NCI-H1436 (cell line): ENCODE results near the gene ACIN1.

Experiments
- DNase-seq: peaks from one replicate; lab custom pipeline; 2025; lab: John Stamatoyannopoulos, UW

The ACIN1 gene

DNA sequence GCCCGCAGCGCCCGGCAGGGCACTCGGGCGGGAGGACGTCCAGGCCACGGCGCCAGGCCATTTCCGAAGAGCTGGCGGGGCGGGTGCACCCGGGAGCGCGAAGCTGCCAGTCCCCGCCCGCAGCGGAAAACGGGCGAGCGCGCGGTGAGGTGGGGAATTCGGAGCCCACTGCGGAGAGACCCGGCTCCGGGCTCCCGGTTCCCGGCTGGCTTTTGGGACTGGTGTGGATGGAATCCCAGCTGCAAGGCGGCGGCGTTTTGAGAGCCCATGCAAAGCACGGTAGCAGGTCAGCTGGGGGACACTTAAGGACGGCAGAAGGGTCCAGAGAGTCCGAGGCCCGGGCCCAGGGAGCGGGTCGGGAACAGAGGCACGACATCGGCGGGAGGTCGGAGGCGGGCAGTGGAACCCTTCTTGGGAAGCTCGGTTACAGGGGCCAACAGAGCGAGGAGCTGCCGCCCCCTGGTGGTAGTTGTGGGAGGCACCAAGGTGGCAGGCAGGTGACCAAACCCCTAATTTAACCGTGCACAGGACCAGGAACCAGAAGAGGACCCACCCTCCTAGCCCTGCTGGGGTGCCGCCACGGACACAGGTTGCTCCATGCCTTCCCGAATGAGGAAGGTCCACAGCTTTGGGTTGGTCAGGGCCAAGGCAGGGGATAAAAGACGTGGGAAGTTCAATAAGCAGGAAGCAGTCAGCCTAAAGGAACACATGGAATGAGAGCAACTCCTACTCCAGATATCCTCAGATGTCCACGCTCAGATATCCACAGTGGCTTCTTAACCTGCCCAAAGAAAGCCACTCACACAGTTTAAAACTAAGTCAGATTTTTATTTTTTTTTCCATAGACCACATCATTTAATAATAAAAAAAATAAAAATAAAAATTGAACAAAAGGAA is 36.9 kb downstream of the ACIN1 start:
- DNase-seq = no peak

DNA sequence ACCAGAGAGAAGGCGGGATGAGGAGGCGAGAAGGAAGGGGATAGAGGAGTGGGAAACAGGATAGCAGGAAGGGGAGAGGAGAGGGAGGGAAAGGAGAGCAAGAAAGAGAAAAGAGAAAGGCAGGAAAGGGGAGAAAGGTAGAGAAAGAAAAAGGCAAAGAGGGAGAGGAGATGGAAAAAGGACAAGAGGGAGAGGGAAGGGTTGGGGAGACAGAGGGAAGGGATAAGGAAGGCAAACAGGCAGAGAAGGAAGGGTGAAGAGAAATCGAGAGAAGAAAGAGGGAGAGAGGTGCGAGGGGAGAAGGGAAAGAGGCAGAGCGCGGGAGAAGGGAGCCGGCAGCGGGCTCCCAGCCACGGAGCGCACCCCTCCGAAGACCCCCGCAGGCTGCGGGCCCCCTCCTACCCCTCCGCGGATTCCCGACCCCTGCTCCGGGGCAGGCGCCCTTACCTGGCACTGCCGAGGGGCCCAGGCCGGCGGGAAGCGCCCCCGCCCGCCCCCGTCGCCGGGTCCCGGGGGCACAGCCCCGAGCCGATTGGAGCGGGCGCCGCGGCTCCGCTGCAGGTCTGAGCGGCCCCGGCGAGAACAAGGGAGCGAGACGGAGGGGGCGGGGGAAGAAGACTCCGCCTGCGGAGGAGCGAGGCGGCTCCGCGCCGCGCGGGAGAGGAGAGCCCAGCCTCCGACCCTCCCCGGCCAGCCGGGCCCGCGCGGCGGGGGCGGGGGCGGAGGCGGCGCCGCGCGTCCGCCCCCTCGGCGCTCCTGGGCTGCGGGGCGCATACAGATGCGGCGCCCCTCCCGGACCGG is 37.8 kb downstream of the ACIN1 start, which contains the start of gene CDH24:
Gene CDH24 (minus strand): TSS at position 565 of the 801 bp plus-strand sequence. CDS start 1,787 bp downstream, outside the sequence.
- DNase-seq = no peak

GRCh38 chr14:23056145-23056955 is 38.6 kb downstream of the ACIN1 start:
- DNase-seq = no peak

DNA sequence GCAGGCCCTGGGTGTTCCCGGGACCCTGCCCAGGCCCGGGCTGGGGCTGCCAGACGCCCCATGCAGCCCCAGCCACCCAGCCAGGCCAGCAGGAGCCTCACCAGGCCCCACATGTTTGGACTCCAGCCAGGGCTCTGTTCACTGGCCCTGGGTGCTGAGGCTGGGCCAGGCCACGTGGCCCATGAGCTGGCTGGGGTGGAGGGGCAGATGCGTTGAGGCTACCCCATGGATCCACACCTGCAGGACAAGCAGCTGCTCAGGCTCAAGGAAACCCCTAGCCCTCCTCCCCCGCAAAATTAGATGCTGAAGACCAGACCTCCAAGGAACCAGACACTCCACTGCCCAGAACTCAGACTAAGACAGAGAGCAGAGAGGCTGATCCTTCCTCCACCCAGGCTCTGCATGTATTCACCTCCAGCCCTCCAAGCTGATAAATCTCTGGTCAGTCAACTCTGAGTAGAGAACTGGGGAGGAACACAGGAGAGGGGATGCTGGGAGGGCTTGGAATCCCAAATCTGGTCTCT is 39.3 kb downstream of the ACIN1 start:
- DNase-seq = no peak

GRCh38 chr14:23055147-23055550 is 39.8 kb downstream of the ACIN1 start:
- no peak for DNase-seq

GRCh38 chr14:23054000-23054811 is 40.7 kb downstream of the ACIN1 start:
- DNase-seq = no peak

DNA sequence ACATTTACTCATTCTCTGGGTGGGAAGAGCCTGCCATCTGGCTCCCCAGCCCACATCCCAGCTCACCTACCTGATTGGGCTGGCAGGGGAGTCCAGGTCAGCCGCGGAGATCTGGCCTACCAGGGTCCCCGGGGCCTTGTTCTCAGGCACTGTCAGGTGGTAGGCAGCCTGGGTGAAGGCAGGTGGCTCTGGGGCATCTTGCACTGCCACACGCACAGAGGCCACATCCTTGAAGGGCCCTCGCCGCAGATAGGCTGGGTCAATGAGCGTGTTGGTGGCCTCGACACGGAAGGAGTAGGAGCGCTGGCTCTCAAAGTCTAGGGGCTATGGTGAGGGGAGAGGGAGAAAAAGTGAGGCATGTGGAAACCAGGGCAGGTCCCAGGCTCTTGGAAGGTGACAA is 41.5 kb downstream of the ACIN1 start:
- DNase-seq = no peak

DNA sequence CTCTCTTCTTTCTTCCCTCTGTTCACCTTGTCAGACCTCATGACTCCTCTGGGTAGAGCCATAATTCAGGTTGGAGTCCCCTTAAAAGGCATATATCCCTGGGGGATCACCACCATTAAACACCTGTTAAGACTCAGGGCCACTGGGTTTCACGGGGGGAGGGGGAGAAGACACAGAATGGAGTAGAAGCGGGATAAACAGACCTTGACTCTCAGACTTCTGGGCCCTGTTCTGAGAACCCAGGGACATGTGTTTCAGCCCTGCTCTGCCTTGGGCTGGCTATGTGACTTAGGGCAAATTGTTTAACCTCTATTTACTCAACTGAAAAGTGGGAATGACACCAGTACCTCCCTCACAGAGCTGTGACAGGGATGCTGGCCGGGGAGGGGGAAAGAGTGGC is 42.3 kb downstream of the ACIN1 start:
- no peak for DNase-seq

- DNase-seq = no peak
These were observed 42.7 kb downstream of the ACIN1 start for GRCh38 chr14:23052182-23052623.

- DNase-seq = no peak
These were observed 43.5 kb downstream of the ACIN1 start for GRCh38 chr14:23051141-23052057.

DNA sequence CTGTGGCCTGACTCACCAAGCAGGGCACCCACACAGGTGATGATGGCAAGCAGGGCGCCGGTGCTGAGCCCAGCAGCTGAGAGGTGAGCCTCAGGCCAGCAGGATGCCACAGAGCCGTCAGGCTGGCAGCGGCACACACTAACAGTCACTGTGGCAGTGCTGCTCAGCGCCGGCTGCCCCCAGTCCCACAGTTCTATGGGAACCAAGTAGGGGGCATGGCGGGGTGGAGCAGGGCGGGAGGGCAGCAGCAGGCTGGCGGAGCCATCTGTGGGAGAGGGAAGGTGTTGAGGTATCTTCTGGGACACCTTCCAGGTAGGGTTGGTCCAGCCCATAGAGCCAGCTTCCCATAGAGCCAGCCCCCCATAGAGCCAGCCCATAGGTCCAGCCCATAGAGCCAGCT is 45.9 kb downstream of the ACIN1 start:
- DNase-seq = no peak

- DNase-seq = no peak
These were observed 46.9 kb downstream of the ACIN1 start for GRCh38 chr14:23047751-23048693.

GRCh38 chr14:23047034-23047634 is 47.8 kb downstream of the ACIN1 start:
- DNase-seq = no peak

GRCh38 chr14:23045419-23046357 is 49.2 kb downstream of the ACIN1 start:
- no peak for DNase-seq

DNA sequence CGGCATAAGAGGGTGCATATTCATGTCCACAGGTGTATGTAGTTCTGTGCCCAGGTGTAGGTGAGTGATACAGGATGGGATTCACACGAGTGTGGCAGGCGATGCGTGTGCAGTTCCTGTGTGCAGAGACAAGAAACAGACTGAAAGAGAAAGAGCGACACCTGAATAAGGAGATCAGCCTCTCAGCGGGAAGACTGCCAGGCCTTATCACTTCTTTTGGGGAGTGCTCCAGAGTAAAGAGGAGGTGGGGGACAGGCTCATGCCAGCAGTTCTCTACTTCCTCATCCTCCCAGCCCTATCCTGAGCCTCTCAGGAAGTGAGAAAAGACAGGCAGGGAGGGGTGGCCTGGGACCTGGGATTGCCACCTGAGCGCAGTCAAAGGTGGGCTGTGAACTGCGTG is 50.1 kb downstream of the ACIN1 start:
- no peak for DNase-seq

- no peak for DNase-seq
These were observed 51.2 kb downstream of the ACIN1 start for GRCh38 chr14:23043754-23044153.

DNA sequence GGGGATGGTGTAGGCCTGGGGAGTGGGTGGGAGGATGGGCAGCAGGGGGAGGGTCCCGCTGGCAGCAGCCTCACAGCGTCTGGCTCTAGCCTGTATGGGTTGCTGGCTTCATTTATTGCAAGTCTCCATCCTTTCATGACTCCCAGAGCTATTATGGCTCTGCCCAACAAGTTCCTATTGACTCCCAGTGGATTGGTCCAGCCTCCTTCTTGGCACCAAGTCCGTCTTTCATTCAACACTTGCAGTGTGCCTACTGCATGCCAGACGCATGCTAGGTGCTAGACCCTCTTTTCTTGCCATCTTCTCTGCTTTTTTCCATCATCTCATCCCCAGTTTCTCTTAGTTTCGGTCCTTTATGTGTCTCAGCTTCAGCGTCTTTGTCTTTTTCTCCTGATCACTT is 51.8 kb downstream of the ACIN1 start:
- DNase-seq = no peak
